H1 (cell line): ENCODE measurements around the gene TMEM120B. TPM values are rescaled to one million over a fixed set of nuclear protein-coding genes. Genes with fewer than 3 reads are reported as not detected.

Source experiments
- ASH2L ChIP-seq: fragments of 200-600, 300-600 bp; sonication (generic); IDR thresholded peaks from one replicate; pipeline ENCODE4 v1.7.1; 2017; ENCODE audit warnings: low read length
- BRCA1 ChIP-seq: IDR thresholded peaks from 2 replicates; pipeline ENCODE4 v1.6.1; 2012; ENCODE audit warnings: low read depth, low read length, improper control_type of control experiment
- CREB1 ChIP-seq: IDR thresholded peaks from 2 replicates; pipeline ENCODE4 v1.6.1; 2012; ENCODE audit warnings: inconsistent platforms
- CTBP2 ChIP-seq: IDR thresholded peaks from 2 replicates; pipeline ENCODE4 v1.7.0; 2011; ENCODE audit warnings: borderline replicate concordance, mild to moderate bottlenecking, moderate library complexity, mixed read lengths, low read length; ENCODE audit not compliant: insufficient read depth, insufficient read length
- E2F6 ChIP-seq: IDR thresholded peaks from 2 replicates; pipeline ENCODE4 v1.6.1; 2012; ENCODE audit warnings: inconsistent platforms
- EP300 ChIP-seq, 2 experiments: IDR thresholded peaks; 1 replicate in 1 of 2; 2 replicates in 1 of 2; pipeline ENCODE4 v1.6.1; 2011 to 2012; ENCODE audit warnings: low read depth in 2 of 2, low read length in 2 of 2, mild to moderate bottlenecking in 2 of 2, borderline replicate concordance in 1 of 2, inconsistent platforms in 1 of 2, moderate library complexity in 1 of 2
- FOSL1 ChIP-seq: IDR thresholded peaks from 2 replicates; pipeline ENCODE4 v1.6.1; 2011; ENCODE audit warnings: mild to moderate bottlenecking, low read depth, low read length, moderate library complexity; ENCODE audit not compliant: insufficient read depth
- GABPA ChIP-seq: IDR thresholded peaks from 2 replicates; pipeline ENCODE4 v1.6.1; 2011; ENCODE audit warnings: mild to moderate bottlenecking, low read length, moderate library complexity, borderline replicate concordance; ENCODE audit not compliant: insufficient read depth
- GTF2F1 ChIP-seq: IDR thresholded peaks from 2 replicates; pipeline ENCODE4 v1.6.1; 2012; ENCODE audit warnings: low read depth, low read length, improper control_type of control experiment, borderline replicate concordance
- KDM4A ChIP-seq: IDR thresholded peaks from one replicate; pipeline ENCODE4 v1.7.1; 2012; ENCODE audit warnings: low read depth, mild to moderate bottlenecking, moderate library complexity, low read length, inconsistent platforms; ENCODE audit not compliant: severe bottlenecking
- KDM5A ChIP-seq: fragments of 200-600 bp; IDR thresholded peaks from 2 replicates; pipeline ENCODE4 v1.7.1; 2012; ENCODE audit warnings: mild to moderate bottlenecking, low read length, inconsistent platforms, mixed read lengths
- MAX ChIP-seq: IDR thresholded peaks from 2 replicates; pipeline ENCODE4 v1.6.1; 2012; ENCODE audit warnings: inconsistent platforms
- NRF1 ChIP-seq: IDR thresholded peaks from 2 replicates; pipeline ENCODE4 v1.6.1; 2011; ENCODE audit warnings: mild to moderate bottlenecking, low read depth, low read length, improper control_type of control experiment
- PHF8 ChIP-seq: fragments of 200-600 bp; sonication (generic); conservative IDR thresholded peaks from 2 replicates; pipeline ENCODE4 v1.7.1; 2012; ENCODE audit warnings: low read depth, mild to moderate bottlenecking, inconsistent platforms, low read length, moderate library complexity
- POLR2A ChIP-seq, 2 experiments: IDR thresholded peaks; 1 replicate in 1 of 2; 2 replicates in 1 of 2; pipeline ENCODE4 v1.6.1; 2011; ENCODE audit warnings: low read depth in 2 of 2, low read length in 2 of 2, mild to moderate bottlenecking in 2 of 2; ENCODE audit errors: control extremely low read depth in 1 of 2
- RFX5 ChIP-seq: IDR thresholded peaks from 2 replicates; pipeline ENCODE4 v1.6.1; 2011; ENCODE audit warnings: low read depth, low read length, improper control_type of control experiment, borderline replicate concordance
- SP2 ChIP-seq: IDR thresholded peaks from 2 replicates; pipeline ENCODE4 v1.6.1; 2012; ENCODE audit warnings: mild to moderate bottlenecking, low read length, inconsistent platforms
- SP4 ChIP-seq: IDR thresholded peaks from 2 replicates; pipeline ENCODE4 v1.6.1; 2012; ENCODE audit warnings: low read length, inconsistent platforms
- SUZ12 ChIP-seq: fragments of 200-600 bp; sonication (generic); IDR thresholded peaks from 2 replicates; pipeline ENCODE4 v1.6.1; 2012; ENCODE audit warnings: mild to moderate bottlenecking, inconsistent platforms, low read length, moderate library complexity, mixed read lengths
- TAF7 ChIP-seq: optimal IDR thresholded peaks from 2 replicates; pipeline ENCODE3; 2011; ENCODE audit warnings: low read depth, mild to moderate bottlenecking, inconsistent platforms, low read length, moderate library complexity, borderline replicate concordance
- USF2 ChIP-seq: IDR thresholded peaks from 2 replicates; pipeline ENCODE4 v1.6.1; 2011; ENCODE audit warnings: low read length, improper control_type of control experiment
- YY1 ChIP-seq: IDR thresholded peaks from 2 replicates; pipeline ENCODE4 v1.6.1; 2011; ENCODE audit warnings: low read depth, mild to moderate bottlenecking, low read length
- polyA plus RNA-seq, 7 experiments: library from polyadenylated mRNA; depleted of rRNA in 3 of 7; stranded (reverse) in 5 of 7; unstranded in 2 of 7; fragments of >200 nt in 5 of 7; fragments of 200-250 nt in 2 of 7; gene quantifications; 1 replicate in 5 of 7; 2 replicates in 1 of 7; 4 replicates in 1 of 7; pipeline versions ENCODE4 v1.2.1 to v1.2.3, GENCODE V29; 2011 to 2013; ENCODE audit warnings: missing spikeins in 2 of 7, mixed read lengths in 2 of 7
- total RNA-seq: library from RNA; stranded (reverse); fragmentation: NEBNext Ultra II Directional; extraction: Animal tissue kit (Norgen Biotek cat#: 25700); gene quantifications from 2 replicates; pipeline ENCODE4 v1.2.1, GENCODE V29; 2021

Gene TMEM120B
- total and polyA plus RNA-seq, 2 of the 8 experiments (the other 6 are each of a cell fraction or from before 2014, with no cell fraction given): 22.0 to 29.1 TPM

- TF ChIP-seq KDM4A: no peak
- peak in 1 of 2 experiments; percentile 86; a peak in 2 of 3 replicates for TF ChIP-seq POLR2A (IDR thresholded peaks at IDR 0.05; ENCODE audit: control extremely low read depth in 1 of 2, low read depth in 2 of 2, low read length in 2 of 2)
- no peak for TF ChIP-seq NRF1
- TF ChIP-seq SP4: no peak
- TF ChIP-seq RFX5: no peak
- no peak for TF ChIP-seq BRCA1
- TF ChIP-seq MAX: 0 out of 2 replicates have a peak, but pooled peaks have one; percentile 5
- no peak for TF ChIP-seq EP300 (IDR thresholded peaks at IDR 0.05; ENCODE audit: borderline replicate concordance in 1 of 2, low read depth in 2 of 2, low read length in 2 of 2)
- no peak for TF ChIP-seq SUZ12
- TF ChIP-seq TAF7: peak; percentile 85
- TF ChIP-seq USF2: no peak
- no peak for TF ChIP-seq CTBP2
- no peak; the same call in 1 of the 2 replicates for TF ChIP-seq CREB1
- peak; percentile 13 for TF ChIP-seq ASH2L
- no peak for TF ChIP-seq FOSL1
- peak; percentile 94 for TF ChIP-seq YY1
- no peak for TF ChIP-seq KDM5A
- TF ChIP-seq SP2: no peak
- TF ChIP-seq PHF8: peak; percentile 23; the same call in 1 of the 2 replicates
- no peak for TF ChIP-seq GTF2F1
- no peak for TF ChIP-seq E2F6
- TF ChIP-seq GABPA: no peak
Observed at GRCh38 chr12:121800694-121801594, 88.4 kb downstream of the TMEM120B start (continued).
